ENCODE measurements around the gene MLIP.

The MLIP gene, protein sequence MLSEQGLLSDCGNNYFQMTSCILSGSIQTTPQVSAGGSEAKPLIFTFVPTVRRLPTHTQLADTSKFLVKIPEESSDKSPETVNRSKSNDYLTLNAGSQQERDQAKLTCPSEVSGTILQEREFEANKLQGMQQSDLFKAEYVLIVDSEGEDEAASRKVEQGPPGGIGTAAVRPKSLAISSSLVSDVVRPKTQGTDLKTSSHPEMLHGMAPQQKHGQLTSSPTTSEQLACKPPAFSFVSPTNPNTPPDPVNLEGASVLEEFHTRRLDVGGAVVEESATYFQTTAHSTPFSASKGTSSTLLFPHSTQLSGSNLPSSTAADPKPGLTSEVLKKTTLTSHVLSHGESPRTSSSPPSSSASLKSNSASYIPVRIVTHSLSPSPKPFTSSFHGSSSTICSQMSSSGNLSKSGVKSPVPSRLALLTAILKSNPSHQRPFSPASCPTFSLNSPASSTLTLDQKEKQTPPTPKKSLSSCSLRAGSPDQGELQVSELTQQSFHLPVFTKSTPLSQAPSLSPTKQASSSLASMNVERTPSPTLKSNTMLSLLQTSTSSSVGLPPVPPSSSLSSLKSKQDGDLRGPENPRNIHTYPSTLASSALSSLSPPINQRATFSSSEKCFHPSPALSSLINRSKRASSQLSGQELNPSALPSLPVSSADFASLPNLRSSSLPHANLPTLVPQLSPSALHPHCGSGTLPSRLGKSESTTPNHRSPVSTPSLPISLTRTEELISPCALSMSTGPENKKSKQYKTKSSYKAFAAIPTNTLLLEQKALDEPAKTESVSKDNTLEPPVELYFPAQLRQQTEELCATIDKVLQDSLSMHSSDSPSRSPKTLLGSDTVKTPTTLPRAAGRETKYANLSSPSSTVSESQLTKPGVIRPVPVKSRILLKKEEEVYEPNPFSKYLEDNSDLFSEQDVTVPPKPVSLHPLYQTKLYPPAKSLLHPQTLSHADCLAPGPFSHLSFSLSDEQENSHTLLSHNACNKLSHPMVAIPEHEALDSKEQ

DNA sequence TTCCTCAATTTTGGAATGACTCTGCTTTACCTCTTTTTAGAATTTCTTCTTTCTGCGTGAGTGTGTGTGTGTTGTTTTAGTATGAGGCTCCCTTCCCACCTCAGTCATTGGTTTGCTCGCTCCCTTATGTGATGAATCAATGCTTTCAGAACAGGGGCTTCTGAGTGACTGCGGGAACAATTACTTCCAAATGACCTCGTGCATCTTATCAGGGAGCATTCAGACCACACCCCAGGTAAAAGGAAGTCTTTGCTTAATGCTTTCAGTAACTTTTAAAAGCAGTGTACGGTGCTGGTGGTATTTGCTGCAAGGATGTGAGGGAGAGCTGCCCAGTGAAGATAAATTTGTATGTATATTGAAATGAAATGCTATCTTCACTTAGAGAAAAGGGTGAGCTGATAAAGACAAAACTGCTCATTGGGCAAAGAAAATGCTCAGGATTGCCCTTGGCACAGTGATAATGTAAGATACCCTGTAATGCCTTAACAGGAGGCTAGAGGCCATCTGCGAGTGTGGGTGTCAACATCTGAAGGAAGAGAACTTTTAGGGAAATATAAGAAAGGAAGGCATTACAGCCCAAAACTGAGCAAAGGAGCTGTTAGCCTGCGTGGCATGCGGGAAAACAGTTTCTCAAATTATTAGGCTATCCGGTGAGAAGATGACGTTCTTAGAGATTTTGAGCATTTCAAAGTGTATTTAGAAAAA is at the start of gene MLIP:
TSS of gene MLIP (plus strand) at position 103 of the 705 bp plus-strand sequence. CDS start at position 140, 37 bp downstream.
- TF ChIP-seq REST (IDR thresholded peaks at IDR 0.05; ENCODE audit: low read depth), result no peak
- TF ChIP-seq, protein P1, sequence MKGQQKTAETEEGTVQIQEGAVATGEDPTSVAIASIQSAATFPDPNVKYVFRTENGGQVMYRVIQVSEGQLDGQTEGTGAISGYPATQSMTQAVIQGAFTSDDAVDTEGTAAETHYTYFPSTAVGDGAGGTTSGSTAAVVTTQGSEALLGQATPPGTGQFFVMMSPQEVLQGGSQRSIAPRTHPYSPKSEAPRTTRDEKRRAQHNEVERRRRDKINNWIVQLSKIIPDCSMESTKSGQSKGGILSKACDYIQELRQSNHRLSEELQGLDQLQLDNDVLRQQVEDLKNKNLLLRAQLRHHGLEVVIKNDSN (IDR thresholded peaks at IDR 0.05), result no peak
- TF ChIP-seq, protein P2, sequence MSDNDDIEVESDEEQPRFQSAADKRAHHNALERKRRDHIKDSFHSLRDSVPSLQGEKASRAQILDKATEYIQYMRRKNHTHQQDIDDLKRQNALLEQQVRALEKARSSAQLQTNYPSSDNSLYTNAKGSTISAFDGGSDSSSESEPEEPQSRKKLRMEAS (IDR thresholded peaks at IDR 0.05), result no peak
- no peak for TF ChIP-seq YY1 (IDR thresholded peaks at IDR 0.05; ENCODE audit: low read depth)
- TF ChIP-seq TCF12 (IDR thresholded peaks at IDR 0.05; ENCODE audit: low read depth), result no peak
- no peak for TF ChIP-seq TEAD4 (IDR thresholded peaks at IDR 0.05)
- TF ChIP-seq CEBPB (IDR thresholded peaks at IDR 0.05), result no peak
- no peak for TF ChIP-seq EP300 (IDR thresholded peaks at IDR 0.05; ENCODE audit: borderline replicate concordance)
- no peak for TF ChIP-seq ZBTB7A (IDR thresholded peaks at IDR 0.05; ENCODE audit: low read depth)
- no peak for TF ChIP-seq TAF1 (IDR thresholded peaks at IDR 0.05; ENCODE audit: low read depth)
- no peak for TF ChIP-seq FOXM1 (IDR thresholded peaks at IDR 0.05; ENCODE audit: borderline replicate concordance, low read depth)
- TF ChIP-seq NFIC (IDR thresholded peaks at IDR 0.05), result no peak
- no peak for TF ChIP-seq CREB1 (IDR thresholded peaks at IDR 0.05; ENCODE audit: low read depth)
- TF ChIP-seq RAD21 (IDR thresholded peaks at IDR 0.05; ENCODE audit: low read depth), result no peak
- TF ChIP-seq EGR1 (IDR thresholded peaks at IDR 0.05), result no peak

- TF ChIP-seq FOXM1 (IDR thresholded peaks at IDR 0.05; ENCODE audit: borderline replicate concordance, low read depth) (no peak), EP300 (IDR thresholded peaks at IDR 0.05; ENCODE audit: borderline replicate concordance) (no peak), YY1 (IDR thresholded peaks at IDR 0.05; ENCODE audit: low read depth) (no peak), CEBPB (IDR thresholded peaks at IDR 0.05) (no peak), CREB1 (IDR thresholded peaks at IDR 0.05; ENCODE audit: low read depth) (no peak), NFIC (IDR thresholded peaks at IDR 0.05) (no peak), RAD21 (IDR thresholded peaks at IDR 0.05; ENCODE audit: low read depth) (no peak), REST (IDR thresholded peaks at IDR 0.05; ENCODE audit: low read depth) (no peak), TAF1 (IDR thresholded peaks at IDR 0.05; ENCODE audit: low read depth) (no peak), TEAD4 (IDR thresholded peaks at IDR 0.05) (no peak), EGR1 (IDR thresholded peaks at IDR 0.05) (no peak), ZBTB7A (IDR thresholded peaks at IDR 0.05; ENCODE audit: low read depth) (no peak)
- TF ChIP-seq, protein P2 (IDR thresholded peaks at IDR 0.05), result no peak
- TF ChIP-seq, protein P1 (IDR thresholded peaks at IDR 0.05), result no peak
Observed at GRCh38 chr6:54063228-54063539, 48.1 kb upstream of the MLIP start.

- TF ChIP-seq EGR1 (IDR thresholded peaks at IDR 0.05) (no peak), NFIC (IDR thresholded peaks at IDR 0.05) (no peak)
- TF ChIP-seq, protein P1 (IDR thresholded peaks at IDR 0.05), result no peak
Observed at GRCh38 chr6:54068694-54069093, 42.5 kb upstream of the MLIP start.

GRCh38 chr6:54070025-54070424 is 41.2 kb upstream of the MLIP start:
- TF ChIP-seq TEAD4 (IDR thresholded peaks at IDR 0.05) (no peak), NFIC (IDR thresholded peaks at IDR 0.05) (no peak), FOXM1 (IDR thresholded peaks at IDR 0.05; ENCODE audit: borderline replicate concordance, low read depth) (no peak), EP300 (IDR thresholded peaks at IDR 0.05; ENCODE audit: borderline replicate concordance) (no peak), TAF1 (IDR thresholded peaks at IDR 0.05; ENCODE audit: low read depth) (no peak), TCF12 (IDR thresholded peaks at IDR 0.05; ENCODE audit: low read depth) (no peak), EGR1 (IDR thresholded peaks at IDR 0.05) (no peak), ZBTB7A (IDR thresholded peaks at IDR 0.05; ENCODE audit: low read depth) (no peak), REST (IDR thresholded peaks at IDR 0.05; ENCODE audit: low read depth) (no peak), CEBPB (IDR thresholded peaks at IDR 0.05) (no peak), RAD21 (IDR thresholded peaks at IDR 0.05; ENCODE audit: low read depth) (no peak), CREB1 (IDR thresholded peaks at IDR 0.05; ENCODE audit: low read depth) (no peak), YY1 (IDR thresholded peaks at IDR 0.05; ENCODE audit: low read depth) (no peak)
- TF ChIP-seq, protein P1 (IDR thresholded peaks at IDR 0.05), result no peak
- TF ChIP-seq, protein P2 (IDR thresholded peaks at IDR 0.05), result no peak

Data from Ishikawa (cell line).